ENCODE data around the gene LGALS8.
"Not testable (repeated sequence)": the region's sequence is repeated elsewhere in the genome, so short reads cannot be mapped to it uniquely, and the experiment has no call there.

The LGALS8 gene

DNA sequence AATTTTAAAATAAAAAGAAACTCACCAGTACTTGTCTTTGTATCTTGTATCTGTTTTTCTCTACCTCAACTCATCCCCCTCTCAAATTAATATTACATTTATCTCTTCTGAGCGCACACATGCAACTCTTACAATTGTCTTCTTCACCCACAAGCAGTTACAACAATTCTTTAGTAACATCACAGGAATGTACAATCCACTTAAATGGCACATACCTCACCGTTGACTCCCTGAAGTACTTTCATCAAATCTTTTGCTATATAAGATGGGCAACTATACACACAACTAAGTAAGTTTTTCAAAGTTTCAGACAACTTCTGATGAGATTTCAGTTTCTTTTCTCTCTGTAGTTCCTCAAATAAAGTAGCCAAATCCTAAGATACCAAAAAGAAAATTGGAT lies 52.2 kb downstream of the LGALS8 start:
- H3K27ac ChIP-seq: no peak overlapping the region
- TF ChIP-seq, protein P1, sequence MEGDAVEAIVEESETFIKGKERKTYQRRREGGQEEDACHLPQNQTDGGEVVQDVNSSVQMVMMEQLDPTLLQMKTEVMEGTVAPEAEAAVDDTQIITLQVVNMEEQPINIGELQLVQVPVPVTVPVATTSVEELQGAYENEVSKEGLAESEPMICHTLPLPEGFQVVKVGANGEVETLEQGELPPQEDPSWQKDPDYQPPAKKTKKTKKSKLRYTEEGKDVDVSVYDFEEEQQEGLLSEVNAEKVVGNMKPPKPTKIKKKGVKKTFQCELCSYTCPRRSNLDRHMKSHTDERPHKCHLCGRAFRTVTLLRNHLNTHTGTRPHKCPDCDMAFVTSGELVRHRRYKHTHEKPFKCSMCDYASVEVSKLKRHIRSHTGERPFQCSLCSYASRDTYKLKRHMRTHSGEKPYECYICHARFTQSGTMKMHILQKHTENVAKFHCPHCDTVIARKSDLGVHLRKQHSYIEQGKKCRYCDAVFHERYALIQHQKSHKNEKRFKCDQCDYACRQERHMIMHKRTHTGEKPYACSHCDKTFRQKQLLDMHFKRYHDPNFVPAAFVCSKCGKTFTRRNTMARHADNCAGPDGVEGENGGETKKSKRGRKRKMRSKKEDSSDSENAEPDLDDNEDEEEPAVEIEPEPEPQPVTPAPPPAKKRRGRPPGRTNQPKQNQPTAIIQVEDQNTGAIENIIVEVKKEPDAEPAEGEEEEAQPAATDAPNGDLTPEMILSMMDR (conservative IDR thresholded peaks at IDR 0.05): no peak

DNA sequence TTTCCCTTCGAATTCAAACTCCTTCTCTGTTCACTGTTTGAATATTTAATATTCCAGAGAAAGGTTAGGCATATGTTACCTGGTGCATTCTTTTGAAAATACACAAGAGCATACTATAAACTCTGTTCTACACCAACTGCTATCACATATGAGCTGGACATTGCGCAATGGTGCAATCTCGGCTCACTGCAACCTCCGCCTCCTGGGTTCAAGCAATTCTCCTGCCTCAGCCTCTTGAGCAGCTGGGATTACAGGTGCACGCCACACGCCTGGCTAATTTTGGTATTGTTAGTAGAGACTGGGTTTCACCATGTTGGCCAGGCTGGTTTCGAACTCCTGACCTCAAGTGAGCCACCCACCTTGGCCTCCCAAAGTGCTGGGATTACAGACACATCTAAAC lies 53.3 kb downstream of the LGALS8 start:
- H3K27ac ChIP-seq: not testable (repeated sequence)

DNA sequence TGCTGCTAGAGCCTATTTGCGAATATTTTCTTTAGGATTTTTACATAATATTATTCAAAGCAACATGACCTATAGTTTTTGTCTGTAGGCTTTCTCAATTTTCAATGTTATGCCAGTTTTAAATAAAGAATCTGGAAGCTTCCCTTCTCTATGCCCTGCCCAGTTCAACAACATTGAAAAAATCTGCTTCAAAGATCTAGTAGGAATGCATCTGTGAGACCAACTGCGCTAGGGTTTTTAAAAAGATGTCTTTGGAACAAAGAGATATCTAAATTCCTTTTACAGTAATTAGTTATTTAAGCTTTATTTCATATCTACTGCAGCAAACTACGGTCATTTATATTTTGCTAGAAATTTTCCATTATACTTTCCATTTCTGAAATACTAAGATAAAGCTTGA lies 54.9 kb downstream of the LGALS8 start:
- no peak overlapping the region for H3K27ac ChIP-seq

DNA sequence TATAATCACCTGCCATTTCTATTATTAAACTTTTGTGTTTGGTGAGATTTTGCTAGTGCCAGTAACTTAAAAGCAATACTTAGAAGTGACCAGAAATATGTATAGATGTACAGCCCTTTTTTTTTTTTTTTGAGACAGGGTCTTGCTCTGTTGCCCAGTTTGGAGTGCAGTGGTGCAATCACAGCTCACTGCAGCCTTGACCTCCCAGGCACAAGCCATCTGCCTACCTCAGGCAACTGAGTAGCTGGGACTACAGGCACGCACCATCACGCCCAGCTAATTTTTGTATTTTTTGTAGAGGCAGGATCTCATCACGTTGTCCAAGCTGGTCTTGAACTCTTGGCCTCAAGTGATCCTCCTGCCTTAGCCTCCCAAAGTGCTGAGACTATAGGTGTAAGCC lies 56.6 kb downstream of the LGALS8 start:
- not testable (repeated sequence) for H3K27ac ChIP-seq

More for the DNA sequence above, 54.9 kb downstream of the LGALS8 start:
- TF ChIP-seq, protein P1 (conservative IDR thresholded peaks at IDR 0.05): no peak

DNA sequence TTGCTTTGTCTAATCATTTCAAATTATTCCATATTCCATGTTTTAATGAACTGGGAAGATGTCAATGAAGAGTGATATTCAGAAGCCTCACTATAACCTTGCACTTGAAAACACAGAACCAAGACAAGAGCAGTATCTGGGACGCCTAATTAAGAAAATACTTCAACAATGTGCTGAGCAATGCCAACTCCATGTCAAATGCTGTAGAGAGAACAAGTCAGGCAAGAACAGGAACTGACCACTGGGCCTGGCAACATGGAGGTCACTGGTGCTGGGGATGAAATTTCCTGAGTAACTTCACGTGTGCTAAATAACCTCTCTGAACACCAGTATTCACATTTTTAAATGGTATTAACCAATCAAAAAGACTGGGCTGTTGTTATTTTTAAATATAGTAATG lies 57.7 kb downstream of the LGALS8 start:
- TF ChIP-seq, protein P1 (conservative IDR thresholded peaks at IDR 0.05): no peak
- H3K27ac ChIP-seq: no peak overlapping the region

DNA sequence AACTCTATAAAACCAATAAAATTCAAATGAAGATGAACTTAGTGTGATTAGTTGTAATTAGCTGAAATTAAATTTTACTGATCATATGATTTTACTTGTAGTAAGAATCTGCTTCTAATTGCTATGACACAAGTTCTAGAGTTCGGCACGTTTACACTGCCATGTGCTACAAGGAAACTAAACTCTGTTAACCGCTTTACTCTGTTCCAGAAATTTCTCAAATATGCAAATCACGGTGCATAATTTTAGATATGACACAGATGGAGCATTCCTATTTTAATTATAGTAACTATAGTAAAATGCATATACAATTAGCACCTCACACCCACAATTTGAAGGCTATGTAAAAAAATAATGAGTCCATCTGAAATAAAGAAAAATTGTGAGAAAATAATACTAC lies 65.7 kb downstream of the LGALS8 start:
- TF ChIP-seq, protein P1 (conservative IDR thresholded peaks at IDR 0.05): no peak
- no peak overlapping the region for H3K27ac ChIP-seq

DNA sequence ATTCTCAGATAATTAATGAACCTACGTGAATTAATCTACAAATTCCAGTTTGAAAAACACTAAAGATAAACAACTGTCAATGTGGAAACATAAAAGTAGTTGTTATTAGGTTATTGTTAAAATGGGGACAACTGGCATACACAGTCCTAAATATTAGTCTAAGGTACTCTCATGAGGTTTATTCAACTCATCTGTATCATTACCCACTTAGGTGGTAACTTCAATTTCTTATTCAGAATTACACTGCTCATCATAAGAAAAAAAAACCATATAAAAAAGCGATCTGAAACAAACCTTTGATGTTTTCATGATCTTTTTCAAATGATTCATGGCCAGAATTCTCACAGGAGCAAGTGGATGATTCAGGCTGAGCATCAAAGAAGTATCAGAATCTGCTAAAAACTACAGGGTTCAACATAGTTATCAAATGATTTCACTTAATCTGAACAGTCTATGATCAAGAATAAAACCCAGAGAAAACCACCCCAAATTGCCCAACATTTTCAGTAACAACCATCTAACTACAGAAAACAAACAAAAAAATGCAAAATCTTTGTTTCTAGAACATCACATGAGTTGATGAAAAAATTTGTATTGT lies 66.9 kb downstream of the LGALS8 start:
- TF ChIP-seq, protein P1 (conservative IDR thresholded peaks at IDR 0.05): no peak

DNA sequence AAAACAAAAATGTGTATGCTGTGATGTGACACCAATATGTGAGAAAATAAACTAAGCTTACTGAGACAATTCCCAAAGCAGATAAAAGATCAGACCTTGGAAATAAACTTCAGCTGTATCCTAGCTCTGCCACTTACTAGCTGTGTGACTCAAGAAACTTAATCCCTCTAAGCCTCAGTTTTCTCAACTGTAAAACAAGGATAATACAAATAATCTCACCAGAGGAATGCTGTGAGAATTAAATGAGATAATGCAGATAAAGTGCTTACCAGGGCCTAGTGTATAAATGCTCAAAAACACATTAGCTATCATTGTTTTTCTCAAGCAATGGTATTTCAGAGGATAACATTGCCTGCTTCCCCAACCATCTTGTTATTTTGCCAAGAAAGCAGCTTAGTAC lies 78.4 kb downstream of the LGALS8 start:
- no peak overlapping the region for H3K27ac ChIP-seq
- TF ChIP-seq, protein P1 (conservative IDR thresholded peaks at IDR 0.05): no peak

More for the DNA sequence above, 66.9 kb downstream of the LGALS8 start:
- H3K27ac ChIP-seq: no peak overlapping the region
